Activated T-cell treated with anti-CD3 and anti-CD28 coated beads for 24 hours (primary cell): ENCODE measurements around the gene DIP2C.
"Not testable (repeated sequence)": the region's sequence is repeated elsewhere in the genome, so short reads cannot be mapped to it uniquely, and the experiment has no call there.

Source experiments
- DNase-seq: peaks from one replicate; pipeline ENCODE4 v3.0.0-alpha.2; 2020; ENCODE audit warnings: low read depth

DIP2C gene

GRCh38 chr10:437698-438490 lies 251.6 kb downstream of the DIP2C start:
- no peak for DNase-seq

- DNase-seq = no peak
Observed at GRCh38 chr10:436911-437665, 252.4 kb downstream of the DIP2C start.

- DNase-seq = no peak
Observed at GRCh38 chr10:436013-436697, 253.3 kb downstream of the DIP2C start.

GRCh38 chr10:435397-435796 lies 254.1 kb downstream of the DIP2C start:
- DNase-seq = no peak

GRCh38 chr10:429696-430095 lies 259.8 kb downstream of the DIP2C start:
- no peak for DNase-seq

GRCh38 chr10:427761-428519 lies 261.5 kb downstream of the DIP2C start:
- DNase-seq = no peak

- not testable (repeated sequence) for DNase-seq
Observed at GRCh38 chr10:425365-425764, 264.1 kb downstream of the DIP2C start.

- DNase-seq = not testable (repeated sequence)
Observed at GRCh38 chr10:424724-425123, 264.7 kb downstream of the DIP2C start.

- DNase-seq = no peak
Observed at GRCh38 chr10:423178-423577, 266.3 kb downstream of the DIP2C start.

- no peak for DNase-seq
Observed at GRCh38 chr10:422675-423074, 266.8 kb downstream of the DIP2C start.

GRCh38 chr10:422241-422640 lies 267.2 kb downstream of the DIP2C start:
- DNase-seq = no peak

- no peak for DNase-seq
Observed at GRCh38 chr10:421170-421569, 268.3 kb downstream of the DIP2C start.

GRCh38 chr10:420154-421121 lies 269.0 kb downstream of the DIP2C start:
- no peak for DNase-seq

GRCh38 chr10:418894-419293 lies 270.6 kb downstream of the DIP2C start:
- no peak for DNase-seq

- no peak for DNase-seq
Observed at GRCh38 chr10:418226-418625, 271.2 kb downstream of the DIP2C start.

- no peak for DNase-seq
Observed at GRCh38 chr10:416091-416515, 273.4 kb downstream of the DIP2C start.

GRCh38 chr10:413662-414071 lies 275.8 kb downstream of the DIP2C start:
- DNase-seq = no peak

GRCh38 chr10:412109-412508 lies 277.4 kb downstream of the DIP2C start:
- DNase-seq = no peak

- no peak for DNase-seq
Observed at GRCh38 chr10:411603-412002, 277.9 kb downstream of the DIP2C start.

- DNase-seq = no peak
Observed at GRCh38 chr10:409408-410040, 279.9 kb downstream of the DIP2C start.
